Endodermal cell (in vitro differentiated cells): ENCODE results near the gene CLCA2. TPM values are rescaled to one million over a fixed set of nuclear protein-coding genes. Genes with fewer than 3 reads are reported as not detected.

ENCODE experiments used
- DNase-seq: peaks from one replicate; pipeline ENCODE4 v3.0.0-alpha.2; 2017
- H3K27ac ChIP-seq: 2 replicates; pipeline ENCODE4 v1.5.1; 2013; ENCODE audit warnings: mild to moderate bottlenecking, low read depth, low read length, moderate library complexity
- H3K27me3 ChIP-seq: 2 replicates; pipeline ENCODE4 v1.6.1; 2013; ENCODE audit warnings: mild to moderate bottlenecking, low read length, moderate library complexity; ENCODE audit not compliant: insufficient read depth, control insufficient read depth, poor library complexity, severe bottlenecking
- H3K36me3 ChIP-seq: 2 replicates; pipeline ENCODE4 v1.7.0; 2013; ENCODE audit warnings: mild to moderate bottlenecking, low read length, moderate library complexity; ENCODE audit not compliant: control insufficient read depth, insufficient read depth
- H3K4me1 ChIP-seq: one replicate; pipeline ENCODE4 v1.7.0; 2013; ENCODE audit warnings: low read length; ENCODE audit not compliant: control insufficient read depth, insufficient read depth
- H3K4me3 ChIP-seq: 2 replicates; pipeline ENCODE4 v1.5.1; 2013; ENCODE audit warnings: mild to moderate bottlenecking, low read length, moderate library complexity
- H3K9ac ChIP-seq: 2 replicates; pipeline ENCODE4 v1.6.1; 2013; ENCODE audit warnings: mild to moderate bottlenecking, low read length, moderate library complexity; ENCODE audit not compliant: poor library complexity, severe bottlenecking; ENCODE audit errors: extremely low read depth
- H3K9me3 ChIP-seq: 2 replicates; pipeline ENCODE4 v1.6.1; 2013; ENCODE audit warnings: mild to moderate bottlenecking, low read length, moderate library complexity; ENCODE audit not compliant: control insufficient read depth
- H3K27ac Mint-ChIP-seq: 2 replicates; pipeline ENCODE4 v1.8.0; 2020; ENCODE audit warnings: mixed read lengths
- H3K27me3 Mint-ChIP-seq: 2 replicates; pipeline ENCODE4 v1.8.0; 2021; ENCODE audit warnings: mild to moderate bottlenecking, mixed read lengths; ENCODE audit not compliant: insufficient read depth
- H3K36me3 Mint-ChIP-seq: 2 replicates; pipeline ENCODE4 v1.8.0; 2020; ENCODE audit warnings: low read depth, mixed read lengths
- H3K4me1 Mint-ChIP-seq: 2 replicates; pipeline ENCODE4 v1.8.0; 2020; ENCODE audit warnings: mixed read lengths
- H3K4me3 Mint-ChIP-seq: 2 replicates; pipeline ENCODE4 v1.8.0; 2020; ENCODE audit warnings: mild to moderate bottlenecking, moderate library complexity, mixed read lengths
- H3K9me3 Mint-ChIP-seq: 2 replicates; pipeline ENCODE4 v1.8.0; 2020; ENCODE audit warnings: mild to moderate bottlenecking, mixed read lengths
- WGBS, 2 experiments: methylation state at CpG; one replicate each; pipeline versions ENCODE4 v1.1.5 to v1.1.7; 2013; ENCODE audit warnings: missing lambda C conversion rate in 2 of 2, mixed read lengths in 1 of 2; ENCODE audit not compliant: insufficient coverage in 1 of 2, insufficient read length in 1 of 2; 5-methylcytosine and 5-hydroxymethylcytosine counted together
- total RNA-seq, 2 donors: library from RNA; stranded (reverse); fragmentation: NEBNext Ultra II Directional in 1 of 2; extraction: Animal tissue kit (Norgen Biotek cat#: 25700) in 1 of 2; gene quantifications; 2 replicates in 1 of 2; 3 replicates in 1 of 2; pipeline ENCODE4 v1.2.1, GENCODE V29; 2021
- TF ChIP-seq, protein P1 (sequence below): fragments of 200-600 bp; sonication (generic); conservative IDR thresholded peaks from 2 replicates; pipeline ENCODE4 v1.5.0; 2021; ENCODE audit warnings: antibody characterized with exemption, mild to moderate bottlenecking

CLCA2 gene
- total RNA-seq, 2 donors from 2014 or later: not detected

DNA sequence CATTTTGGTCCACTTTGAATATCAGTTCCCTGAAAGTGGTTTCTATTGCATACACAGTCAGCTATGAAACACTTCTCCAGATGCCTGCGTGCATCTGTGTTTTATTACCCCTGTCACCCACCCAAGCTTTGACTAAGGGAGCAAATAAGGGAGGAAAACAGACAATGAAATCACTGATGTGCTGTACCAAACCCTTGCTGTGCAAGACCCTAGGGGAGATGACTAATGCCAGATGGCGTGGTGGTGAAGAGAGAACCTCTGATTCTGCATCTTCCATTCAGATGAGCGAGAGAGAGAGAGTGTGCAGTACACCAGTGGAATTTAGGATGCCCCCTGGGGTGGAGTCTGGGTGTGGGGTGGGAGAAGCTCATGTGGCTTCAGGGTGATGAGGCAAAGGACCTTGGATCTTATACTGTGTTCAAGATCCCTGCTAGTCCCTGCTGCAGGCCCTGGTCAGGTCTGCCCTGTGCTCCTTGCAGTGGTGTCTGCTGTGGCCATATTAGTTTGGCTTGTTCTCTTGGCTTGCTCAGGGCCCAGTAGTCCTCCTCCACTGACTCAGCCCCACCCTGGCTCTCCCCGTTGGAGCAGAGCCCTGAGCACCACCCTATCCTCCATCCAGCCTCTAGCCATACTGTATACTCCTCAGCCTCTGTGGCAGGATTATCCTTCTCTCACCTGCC is 63.3 kb downstream of the CLCA2 start:
- TF ChIP-seq, protein P1, sequence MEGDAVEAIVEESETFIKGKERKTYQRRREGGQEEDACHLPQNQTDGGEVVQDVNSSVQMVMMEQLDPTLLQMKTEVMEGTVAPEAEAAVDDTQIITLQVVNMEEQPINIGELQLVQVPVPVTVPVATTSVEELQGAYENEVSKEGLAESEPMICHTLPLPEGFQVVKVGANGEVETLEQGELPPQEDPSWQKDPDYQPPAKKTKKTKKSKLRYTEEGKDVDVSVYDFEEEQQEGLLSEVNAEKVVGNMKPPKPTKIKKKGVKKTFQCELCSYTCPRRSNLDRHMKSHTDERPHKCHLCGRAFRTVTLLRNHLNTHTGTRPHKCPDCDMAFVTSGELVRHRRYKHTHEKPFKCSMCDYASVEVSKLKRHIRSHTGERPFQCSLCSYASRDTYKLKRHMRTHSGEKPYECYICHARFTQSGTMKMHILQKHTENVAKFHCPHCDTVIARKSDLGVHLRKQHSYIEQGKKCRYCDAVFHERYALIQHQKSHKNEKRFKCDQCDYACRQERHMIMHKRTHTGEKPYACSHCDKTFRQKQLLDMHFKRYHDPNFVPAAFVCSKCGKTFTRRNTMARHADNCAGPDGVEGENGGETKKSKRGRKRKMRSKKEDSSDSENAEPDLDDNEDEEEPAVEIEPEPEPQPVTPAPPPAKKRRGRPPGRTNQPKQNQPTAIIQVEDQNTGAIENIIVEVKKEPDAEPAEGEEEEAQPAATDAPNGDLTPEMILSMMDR: no peak
- no peaks in the 10 kb centered on the region for H3K4me1 ChIP-seq
- no peak overlapping the region for H3K27ac ChIP-seq
- DNase-seq: no peak
- no peak overlapping the region for H3K27ac Mint-ChIP-seq
- H3K27me3 ChIP-seq: no peaks in the 10 kb centered on the region
- peaks cover 8% of the 10 kb centered on the region for H3K4me1 Mint-ChIP-seq
- no peak overlapping the region for H3K9ac ChIP-seq
- H3K9me3 ChIP-seq: no peaks in the 10 kb centered on the region
- H3K36me3 Mint-ChIP-seq: no peaks in the 10 kb centered on the region
- WGBS, 2 experiments: 94% methylated on average over 3 to 4 of the region's 4 CpGs
- H3K4me3 Mint-ChIP-seq: no peak overlapping the region
- no peaks in the 10 kb centered on the region for H3K36me3 ChIP-seq
- H3K4me3 ChIP-seq: no peak overlapping the region
- peaks cover 25% of the 10 kb centered on the region for H3K27me3 Mint-ChIP-seq
- no peaks in the 10 kb centered on the region for H3K9me3 Mint-ChIP-seq

DNA sequence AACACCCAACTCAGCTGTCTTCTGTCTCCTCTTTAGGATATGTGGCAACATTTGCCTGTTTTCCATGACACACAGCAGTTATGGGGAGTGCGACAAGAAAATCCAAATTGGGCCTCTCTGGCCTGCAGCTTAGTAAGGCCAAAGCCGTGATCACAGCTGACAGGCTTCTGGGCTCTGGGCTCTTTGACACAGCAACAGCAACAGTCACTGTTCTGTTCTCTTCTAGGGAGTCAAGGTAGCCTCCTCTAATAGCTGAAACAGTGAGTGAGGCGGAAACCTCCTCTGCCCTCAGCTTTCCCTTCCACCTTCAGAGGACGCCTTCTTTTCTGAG is 63.8 kb downstream of the CLCA2 start:
- H3K27ac ChIP-seq: no peak overlapping the region
- TF ChIP-seq, protein P1: no peak
- Mint-ChIP-seq H3K4me3 (no peak overlapping the region), H3K36me3 (no peaks in the 10 kb centered on the region), H3K4me1 (peaks cover 9% of the 10 kb centered on the region), H3K27ac (no peak overlapping the region), H3K27me3 (peaks cover 25% of the 10 kb centered on the region), H3K9me3 (no peaks in the 10 kb centered on the region)
- no peaks in the 10 kb centered on the region for H3K27me3 ChIP-seq
- H3K9ac ChIP-seq: no peak overlapping the region
- no peak for DNase-seq
- H3K4me1 ChIP-seq: no peaks in the 10 kb centered on the region
- WGBS, 2 experiments: 96 to 100% methylated on average over 2 to 4 of the region's 4 CpGs
- H3K4me3 ChIP-seq: no peak overlapping the region
- no peaks in the 10 kb centered on the region for H3K36me3 ChIP-seq
- no peaks in the 10 kb centered on the region for H3K9me3 ChIP-seq

DNA sequence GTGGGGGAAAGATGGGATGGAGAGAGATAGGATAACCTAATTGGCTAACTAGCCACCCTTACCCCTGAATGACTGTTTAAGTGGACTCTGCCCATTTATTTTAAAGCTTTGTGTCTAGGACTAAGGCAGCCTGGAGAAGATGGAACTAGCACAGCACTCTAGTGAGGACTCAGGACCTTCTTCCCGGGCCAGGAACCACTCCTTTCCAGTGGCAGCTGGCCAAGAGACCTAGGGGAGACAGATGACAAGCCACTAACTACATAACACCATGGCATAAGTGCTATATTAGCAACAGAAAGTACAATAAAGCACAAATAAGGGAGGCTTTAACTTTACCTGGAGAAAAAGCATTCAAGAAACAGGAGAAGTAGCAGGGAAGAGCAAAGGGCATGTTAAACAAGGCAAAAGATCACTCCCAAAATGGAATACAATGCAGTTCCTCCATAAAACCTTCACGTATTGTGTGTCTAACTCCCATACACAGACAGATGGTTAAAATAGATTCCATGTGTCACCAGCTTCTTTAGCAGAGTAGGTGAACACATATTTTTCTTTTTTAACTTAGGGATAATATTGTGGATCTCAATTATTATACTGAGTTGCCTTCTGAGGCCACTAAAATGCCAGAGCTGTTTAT is 65.4 kb downstream of the CLCA2 start:
- WGBS, 2 experiments: 94% methylated on average over 2 of the region's 2 CpGs; no CpG with 5 or more reads in 1 of the 2 experiments
- H3K4me1 Mint-ChIP-seq: peaks cover 25% of the 10 kb centered on the region
- H3K4me3 ChIP-seq: no peak overlapping the region
- H3K9me3 ChIP-seq: no peaks in the 10 kb centered on the region
- no peak overlapping the region for H3K4me3 Mint-ChIP-seq
- peaks cover 5% of the 10 kb centered on the region for H3K4me1 ChIP-seq
- no peaks in the 10 kb centered on the region for H3K36me3 ChIP-seq
- DNase-seq: no peak
- H3K9me3 Mint-ChIP-seq: no peaks in the 10 kb centered on the region
- H3K27ac Mint-ChIP-seq: no peak overlapping the region
- no peaks in the 10 kb centered on the region for H3K27me3 ChIP-seq
- no peak overlapping the region for H3K9ac ChIP-seq
- no peaks in the 10 kb centered on the region for H3K36me3 Mint-ChIP-seq
- TF ChIP-seq, protein P1: no peak
- no peak overlapping the region for H3K27ac ChIP-seq
- peaks cover 30% of the 10 kb centered on the region for H3K27me3 Mint-ChIP-seq
